ENCODE results near the gene ITGA1.

ITGA1 gene

DNA sequence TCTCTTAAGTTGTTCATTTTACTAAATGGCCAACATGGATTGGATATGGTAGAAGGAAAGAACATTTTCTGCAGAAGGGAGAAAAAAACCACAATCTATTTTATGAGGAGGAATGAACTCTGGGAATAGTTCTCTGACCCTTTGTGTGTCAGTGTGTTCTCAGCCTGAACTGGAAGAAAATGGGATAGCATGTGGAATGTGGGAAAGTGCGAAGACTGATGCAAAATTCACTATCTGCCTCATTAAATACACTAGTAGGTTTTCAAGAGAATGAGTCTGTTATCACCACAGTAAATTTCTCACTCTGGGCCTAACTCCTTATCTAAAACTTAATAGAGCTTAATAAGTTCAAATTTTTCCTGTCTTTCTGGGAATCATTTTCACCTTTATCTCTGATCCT lies 22.7 kb downstream of the ITGA1 start:
- TF ChIP-seq EZH2 (optimal IDR thresholded peaks at IDR 0.05; ENCODE audit: low read depth, low read length) (no peak), EZH2phosphoT487 (IDR thresholded peaks at IDR 0.05; ENCODE audit: low read length) (no peak)
- TF ChIP-seq, protein P1, sequence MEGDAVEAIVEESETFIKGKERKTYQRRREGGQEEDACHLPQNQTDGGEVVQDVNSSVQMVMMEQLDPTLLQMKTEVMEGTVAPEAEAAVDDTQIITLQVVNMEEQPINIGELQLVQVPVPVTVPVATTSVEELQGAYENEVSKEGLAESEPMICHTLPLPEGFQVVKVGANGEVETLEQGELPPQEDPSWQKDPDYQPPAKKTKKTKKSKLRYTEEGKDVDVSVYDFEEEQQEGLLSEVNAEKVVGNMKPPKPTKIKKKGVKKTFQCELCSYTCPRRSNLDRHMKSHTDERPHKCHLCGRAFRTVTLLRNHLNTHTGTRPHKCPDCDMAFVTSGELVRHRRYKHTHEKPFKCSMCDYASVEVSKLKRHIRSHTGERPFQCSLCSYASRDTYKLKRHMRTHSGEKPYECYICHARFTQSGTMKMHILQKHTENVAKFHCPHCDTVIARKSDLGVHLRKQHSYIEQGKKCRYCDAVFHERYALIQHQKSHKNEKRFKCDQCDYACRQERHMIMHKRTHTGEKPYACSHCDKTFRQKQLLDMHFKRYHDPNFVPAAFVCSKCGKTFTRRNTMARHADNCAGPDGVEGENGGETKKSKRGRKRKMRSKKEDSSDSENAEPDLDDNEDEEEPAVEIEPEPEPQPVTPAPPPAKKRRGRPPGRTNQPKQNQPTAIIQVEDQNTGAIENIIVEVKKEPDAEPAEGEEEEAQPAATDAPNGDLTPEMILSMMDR (IDR thresholded peaks at IDR 0.05; ENCODE audit: low read length) = no peak
- H3K36me3 ChIP-seq (replicated peaks; ENCODE audit: insufficient read depth, low read length) = no peaks in the 10 kb centered on the region
- no peaks in the 10 kb centered on the region for H3K9me2 ChIP-seq (replicated peaks; ENCODE audit: insufficient read depth, low read length)
- H3K79me2 ChIP-seq (ENCODE audit: low read length) = no peaks in the 10 kb centered on the region
- H3F3A ChIP-seq (ENCODE audit: insufficient read depth, low read length) = no peaks in the 10 kb centered on the region
- H3K4me2 ChIP-seq (ENCODE audit: low read depth, low read length) = no peak overlapping the region
- H3K9me3 ChIP-seq (replicated peaks; ENCODE audit: insufficient read depth, low read length) = no peaks in the 10 kb centered on the region
- H3K9ac ChIP-seq (ENCODE audit: low read length) = no peak overlapping the region
- no peak overlapping the region for H3K4me3 ChIP-seq (ENCODE audit: low read length)
- H4K20me1 ChIP-seq (ENCODE audit: insufficient read depth, low read length) = no peaks in the 10 kb centered on the region
- no peak for DNase-seq
- no peak overlapping the region for H3K27ac ChIP-seq (ENCODE audit: low read length)
- no peak overlapping the region for H2AFZ ChIP-seq (ENCODE audit: low read length)
- H3K27me3 ChIP-seq (replicated peaks; ENCODE audit: insufficient read depth, low read length) = no peaks in the 10 kb centered on the region
- no peaks in the 10 kb centered on the region for H3K4me1 ChIP-seq (ENCODE audit: low read length)

DNA sequence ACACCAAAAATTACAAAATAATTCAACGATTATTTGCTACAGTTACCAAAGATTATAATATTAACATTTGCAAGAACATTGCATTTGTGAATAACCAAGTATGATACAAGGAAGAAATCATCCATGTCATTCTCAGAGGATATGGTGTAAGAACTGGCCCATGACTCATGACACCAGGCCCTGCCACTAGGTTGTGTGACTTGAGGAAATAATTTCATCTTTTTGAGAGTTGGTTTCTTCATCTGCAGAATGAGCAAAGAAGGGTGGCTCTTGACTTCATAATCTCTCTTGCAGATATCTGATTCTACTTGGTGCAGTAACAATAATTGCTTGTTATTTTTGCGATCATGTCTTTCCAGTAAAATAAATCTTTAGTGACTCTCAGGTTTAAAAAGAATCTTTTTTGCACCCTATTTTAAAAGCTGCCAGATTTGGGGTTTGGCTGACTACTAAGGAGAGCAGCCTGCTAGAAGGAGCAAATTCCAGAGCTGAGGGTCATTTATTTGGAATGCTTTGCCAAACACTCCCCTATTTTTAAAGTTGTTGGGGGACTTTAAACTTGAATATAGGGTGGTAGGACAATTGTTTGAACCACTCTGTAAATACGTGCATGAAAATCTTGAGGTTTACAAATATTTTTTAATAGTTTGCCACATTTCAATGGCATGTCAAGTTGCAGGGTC lies 23.5 kb downstream of the ITGA1 start:
- no peak for TF ChIP-seq EZH2 (optimal IDR thresholded peaks at IDR 0.05; ENCODE audit: low read depth, low read length)
- TF ChIP-seq EZH2phosphoT487 (IDR thresholded peaks at IDR 0.05; ENCODE audit: low read length) = no peak
- TF ChIP-seq, protein P1 (IDR thresholded peaks at IDR 0.05; ENCODE audit: low read length) = no peak
- H3K79me2 ChIP-seq (ENCODE audit: low read length) = no peaks in the 10 kb centered on the region
- H3K9me3 ChIP-seq (replicated peaks; ENCODE audit: insufficient read depth, low read length) = no peaks in the 10 kb centered on the region
- no peaks in the 10 kb centered on the region for H3K27me3 ChIP-seq (replicated peaks; ENCODE audit: insufficient read depth, low read length)
- no peak overlapping the region for H3K4me3 ChIP-seq (ENCODE audit: low read length)
- no peak overlapping the region for H2AFZ ChIP-seq (ENCODE audit: low read length)
- no peak overlapping the region for H3K27ac ChIP-seq (ENCODE audit: low read length)
- no peaks in the 10 kb centered on the region for H3K9me2 ChIP-seq (replicated peaks; ENCODE audit: insufficient read depth, low read length)
- no peaks in the 10 kb centered on the region for H4K20me1 ChIP-seq (ENCODE audit: insufficient read depth, low read length)
- no peaks in the 10 kb centered on the region for H3K36me3 ChIP-seq (replicated peaks; ENCODE audit: insufficient read depth, low read length)
- no peak for DNase-seq
- no peaks in the 10 kb centered on the region for H3F3A ChIP-seq (ENCODE audit: insufficient read depth, low read length)
- no peaks in the 10 kb centered on the region for H3K4me1 ChIP-seq (ENCODE audit: low read length)
- H3K4me2 ChIP-seq (ENCODE audit: low read depth, low read length) = no peak overlapping the region
- H3K9ac ChIP-seq (ENCODE audit: low read length) = no peak overlapping the region

DNA sequence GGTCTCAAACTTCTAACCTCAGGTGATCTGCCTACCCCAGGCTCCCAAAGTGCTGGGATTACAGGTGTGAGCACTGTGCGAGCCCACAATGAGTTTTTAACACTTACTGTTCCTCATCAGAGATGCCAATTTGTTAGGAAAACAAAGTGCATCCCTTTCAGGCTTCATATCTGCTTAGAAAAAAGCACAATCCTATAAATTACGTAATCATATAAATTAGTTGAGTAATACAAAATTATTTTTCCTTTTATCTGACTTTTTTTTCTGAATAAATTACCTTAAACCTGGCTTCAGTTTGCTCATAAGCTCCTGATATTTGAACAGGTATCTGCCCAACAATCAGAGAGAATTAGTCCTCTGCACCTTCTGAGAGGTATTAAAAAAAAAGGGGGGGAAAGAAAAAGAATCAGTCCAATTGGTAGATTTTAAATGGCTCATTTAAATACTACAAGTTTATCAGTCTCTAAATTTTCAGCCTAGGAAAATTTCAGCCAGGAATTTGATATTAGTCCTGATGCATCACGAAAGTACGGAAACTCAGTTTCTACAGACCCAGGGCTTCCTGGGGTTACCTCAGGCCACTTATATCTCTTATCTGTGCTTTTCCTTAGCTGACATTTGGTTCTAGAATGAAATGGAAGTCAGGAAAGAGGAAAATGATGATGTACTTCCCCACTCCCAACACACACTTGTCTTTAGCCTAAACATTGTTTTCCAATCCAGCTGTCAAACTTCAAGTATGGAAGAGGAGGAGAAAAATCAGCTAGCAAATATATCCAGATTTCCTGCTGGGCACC lies 26.8 kb downstream of the ITGA1 start:
- H3K27ac ChIP-seq (ENCODE audit: low read length) = no peak overlapping the region
- no peak overlapping the region for H2AFZ ChIP-seq (ENCODE audit: low read length)
- no peak overlapping the region for H3K9ac ChIP-seq (ENCODE audit: low read length)
- no peak for DNase-seq
- no peaks in the 10 kb centered on the region for H3K9me2 ChIP-seq (replicated peaks; ENCODE audit: insufficient read depth, low read length)
- no peaks in the 10 kb centered on the region for H3K36me3 ChIP-seq (replicated peaks; ENCODE audit: insufficient read depth, low read length)
- H3K79me2 ChIP-seq (ENCODE audit: low read length) = no peaks in the 10 kb centered on the region
- no peaks in the 10 kb centered on the region for H3K27me3 ChIP-seq (replicated peaks; ENCODE audit: insufficient read depth, low read length)
- TF ChIP-seq EZH2phosphoT487 (IDR thresholded peaks at IDR 0.05; ENCODE audit: low read length) = no peak
- no peak for TF ChIP-seq EZH2 (optimal IDR thresholded peaks at IDR 0.05; ENCODE audit: low read depth, low read length)
- TF ChIP-seq, protein P1 (IDR thresholded peaks at IDR 0.05; ENCODE audit: low read length) = no peak
- H4K20me1 ChIP-seq (ENCODE audit: insufficient read depth, low read length) = no peaks in the 10 kb centered on the region
- no peak overlapping the region for H3K4me3 ChIP-seq (ENCODE audit: low read length)
- H3K4me2 ChIP-seq (ENCODE audit: low read depth, low read length) = no peak overlapping the region
- H3K9me3 ChIP-seq (replicated peaks; ENCODE audit: insufficient read depth, low read length) = no peaks in the 10 kb centered on the region
- H3K4me1 ChIP-seq (ENCODE audit: low read length) = no peaks in the 10 kb centered on the region
- H3F3A ChIP-seq (ENCODE audit: insufficient read depth, low read length) = no peaks in the 10 kb centered on the region
